Stimulated activated CD4-positive, alpha-beta T cell treated with anti-CD3 and anti-CD28 coated beads, Interleukin-4, amount 100 ng/mL, for 24 hours (primary cell): Measurements from ENCODE around the gene SPINT2.
"Not testable (repeated sequence)": the region's sequence is repeated elsewhere in the genome, so short reads cannot be mapped to it uniquely, and the experiment has no call there.

Experiments used
- DNase-seq: peaks from one replicate; pipeline ENCODE4 v3.0.0-alpha.2; 2020

SPINT2 gene

DNA sequence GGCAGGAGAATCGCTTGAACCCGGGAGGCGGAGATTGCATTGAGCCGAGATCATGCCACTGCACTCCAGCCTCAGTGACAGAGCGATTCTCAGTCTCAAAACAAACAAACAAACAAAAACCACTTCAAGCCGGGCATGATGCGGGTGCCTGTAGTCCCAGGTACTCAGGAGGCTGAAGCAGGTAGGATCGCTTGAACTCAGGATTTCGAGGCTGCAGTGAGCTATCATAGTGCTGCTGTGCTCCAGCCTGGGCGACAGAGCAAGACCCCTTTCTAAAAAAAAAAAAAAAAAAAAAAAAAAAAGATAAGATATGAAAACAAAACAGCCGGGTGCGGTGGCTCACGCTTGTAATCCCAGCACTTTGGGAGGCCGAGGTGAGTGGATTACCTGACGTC, 21.1 kb upstream of the SPINT2 start:
- no peak for DNase-seq

DNA sequence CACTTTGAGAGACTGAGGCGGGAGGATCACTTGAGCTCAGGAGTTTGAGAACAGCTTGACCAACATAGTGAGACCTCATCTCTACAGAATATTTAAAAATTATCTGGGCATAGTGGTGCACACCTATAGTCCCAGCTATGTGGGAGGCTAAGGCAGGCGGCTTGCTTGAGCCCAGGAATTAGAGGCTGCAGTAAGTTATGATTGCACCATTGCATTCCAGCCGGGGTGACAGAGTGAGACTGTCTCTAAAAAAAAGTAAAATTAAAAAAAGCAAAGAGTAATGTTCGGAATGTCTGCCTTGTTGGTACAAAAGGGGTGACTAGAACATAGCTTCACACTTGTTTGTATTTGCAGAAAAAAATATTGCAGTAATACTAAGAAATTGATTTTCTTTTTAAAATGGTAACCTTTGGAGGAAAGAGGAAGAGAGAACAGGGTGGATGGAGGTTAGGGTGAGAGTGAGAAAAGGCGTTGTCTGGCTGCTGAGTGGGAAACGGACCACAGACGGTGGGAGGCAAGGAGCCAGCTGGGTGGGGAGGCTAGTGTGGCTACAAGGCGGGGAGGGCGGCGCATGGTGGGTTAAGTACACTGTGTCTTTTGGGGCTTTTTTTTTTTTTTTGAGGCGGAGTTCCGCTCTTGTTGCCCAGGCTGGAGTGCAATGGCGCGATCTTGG, 18.4 kb upstream of the SPINT2 start:
- DNase-seq = no peak

DNA sequence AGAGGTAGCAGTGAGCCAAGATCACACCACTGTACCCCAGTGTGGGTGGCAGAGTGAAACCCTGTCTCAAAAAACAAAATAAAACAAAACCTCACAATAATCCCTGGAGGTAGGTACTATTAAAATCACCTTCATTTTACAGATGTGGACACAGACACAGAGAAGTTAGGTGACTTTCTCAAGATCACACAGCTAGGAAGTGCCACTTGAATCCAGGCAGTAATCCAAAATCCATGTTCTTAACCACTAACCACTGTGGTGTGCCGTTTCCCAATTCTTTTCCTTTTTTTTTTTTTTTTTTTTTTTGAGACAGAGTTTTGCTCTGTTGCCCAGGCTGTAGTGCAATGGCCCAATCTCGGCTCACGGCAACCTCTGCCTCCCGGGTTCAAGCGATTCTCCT, 17.2 kb upstream of the SPINT2 start:
- no peak for DNase-seq

DNA sequence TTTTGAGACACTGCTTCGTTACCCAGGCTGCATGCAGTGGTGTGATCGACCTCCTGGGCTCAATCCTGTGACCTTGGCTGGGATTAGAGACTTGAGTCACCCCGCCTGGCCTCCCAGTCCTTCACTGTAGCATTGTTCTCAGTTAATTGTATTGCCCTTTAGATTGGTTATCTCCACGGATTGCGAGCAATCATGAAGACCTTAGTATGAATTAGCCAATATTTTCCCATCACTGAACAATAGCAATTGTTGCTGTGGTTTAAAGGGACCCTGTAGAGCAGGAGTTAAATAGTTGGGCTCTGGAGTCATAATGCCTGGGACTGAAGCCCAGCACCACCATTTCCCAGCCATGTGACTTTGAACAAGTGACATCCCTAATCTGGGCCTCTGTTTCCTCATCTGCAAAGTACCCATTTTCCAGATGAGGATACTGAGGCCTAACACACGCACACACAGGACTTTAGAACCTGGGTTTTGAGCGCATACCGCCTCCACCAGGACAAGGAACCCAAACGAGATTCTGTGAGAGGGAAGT, 16.6 kb upstream of the SPINT2 start:
- DNase-seq = no peak

DNA sequence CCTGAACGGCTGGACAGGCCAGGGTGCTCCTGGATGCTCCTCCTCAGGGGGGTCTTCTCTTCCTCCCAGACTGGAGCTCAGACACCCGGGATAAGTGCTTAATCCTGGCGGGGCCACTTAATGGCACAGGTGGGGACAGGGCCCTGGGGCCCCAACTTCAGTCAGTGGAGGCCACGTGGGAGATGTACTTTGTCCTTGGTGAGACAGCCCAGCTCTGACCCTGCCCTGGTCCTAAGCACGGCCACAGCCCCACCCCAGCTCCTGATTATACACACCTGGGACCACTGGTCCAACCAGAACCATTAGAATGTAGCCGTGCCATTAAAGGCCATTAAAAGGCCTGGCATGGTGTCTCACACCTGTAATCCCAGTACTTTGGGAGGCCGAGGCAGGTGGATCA, 16.0 kb upstream of the SPINT2 start:
- no peak for DNase-seq

DNA sequence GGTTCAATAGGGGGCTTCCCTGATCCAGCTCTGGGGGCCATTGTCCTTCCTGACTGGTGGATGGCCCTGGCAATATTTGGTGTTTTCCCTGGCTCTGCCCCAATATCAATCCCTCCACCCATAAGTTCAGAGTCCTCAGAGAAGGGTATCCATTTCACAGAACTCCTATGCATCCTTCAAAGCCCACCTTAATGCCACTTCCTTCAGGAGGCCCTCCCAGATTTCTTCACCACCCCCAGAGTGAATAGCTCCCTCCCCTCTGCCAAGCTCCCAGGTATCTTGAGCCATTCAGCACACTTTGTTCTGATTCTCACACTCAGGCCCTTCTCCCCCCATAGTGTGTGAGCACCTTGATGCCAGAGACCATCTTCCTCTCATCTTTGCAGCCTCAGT, 13.9 kb upstream of the SPINT2 start:
- DNase-seq = no peak

DNA sequence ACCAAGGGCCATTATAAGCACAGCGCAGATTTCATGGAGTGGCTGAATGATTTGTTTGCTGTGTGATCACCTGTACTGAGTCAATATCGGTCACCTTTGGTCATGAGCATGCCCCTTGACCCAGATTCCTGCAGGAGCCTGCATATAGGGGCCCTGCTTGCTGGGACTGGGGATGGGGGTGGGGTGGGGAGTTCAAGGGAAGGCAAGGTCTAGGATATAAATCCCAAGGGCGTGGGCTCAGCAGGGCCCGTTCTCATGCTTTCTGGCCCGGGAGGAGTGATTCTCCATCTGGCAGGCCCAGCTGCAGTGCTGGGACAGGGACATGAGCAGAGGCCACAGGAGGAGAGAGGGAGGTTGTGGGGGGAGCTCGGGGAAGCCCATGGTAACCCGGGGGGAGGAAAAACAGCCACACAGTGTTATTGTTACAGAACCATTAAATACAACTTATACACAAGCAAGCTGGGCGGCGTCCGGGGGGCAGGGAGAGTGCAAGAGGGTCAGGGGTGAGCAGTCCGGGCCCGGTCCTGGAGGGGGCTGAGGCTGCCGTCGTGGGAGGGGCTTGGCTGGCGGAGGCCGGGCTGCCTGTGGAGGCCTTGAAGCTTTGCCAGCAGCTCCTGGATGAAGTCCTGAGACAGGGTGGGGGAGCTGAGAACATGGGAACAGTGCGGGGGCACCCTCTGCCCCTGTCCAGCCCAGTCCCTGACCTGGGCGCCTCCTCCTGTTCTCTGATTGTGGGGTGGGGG, 13.4 kb upstream of the SPINT2 start:
- no peak for DNase-seq

DNA sequence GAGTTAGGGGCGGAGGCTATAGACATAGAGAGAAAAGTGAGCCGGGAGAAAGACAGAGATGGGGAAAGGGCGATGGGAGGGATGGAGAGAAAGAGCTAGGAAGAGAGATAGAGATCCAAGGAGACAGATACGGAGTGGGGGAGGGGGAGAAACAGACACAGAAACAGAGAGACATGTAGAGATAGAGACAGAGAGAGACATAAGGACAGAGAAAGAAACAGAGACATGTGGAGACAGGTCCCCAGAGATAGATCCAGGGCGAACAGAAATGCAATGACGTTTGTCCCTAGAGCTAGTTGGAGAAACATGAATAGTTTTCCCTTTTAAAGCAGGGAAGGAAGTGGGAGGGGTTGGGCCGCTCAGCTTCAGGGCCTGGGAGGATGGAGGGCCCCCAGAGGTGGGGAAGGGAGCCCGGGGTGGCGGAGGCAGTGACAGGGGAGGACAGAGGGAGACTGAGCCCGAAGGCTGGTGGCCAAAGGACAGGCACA, 12.8 kb upstream of the SPINT2 start:
- DNase-seq = no peak

DNA sequence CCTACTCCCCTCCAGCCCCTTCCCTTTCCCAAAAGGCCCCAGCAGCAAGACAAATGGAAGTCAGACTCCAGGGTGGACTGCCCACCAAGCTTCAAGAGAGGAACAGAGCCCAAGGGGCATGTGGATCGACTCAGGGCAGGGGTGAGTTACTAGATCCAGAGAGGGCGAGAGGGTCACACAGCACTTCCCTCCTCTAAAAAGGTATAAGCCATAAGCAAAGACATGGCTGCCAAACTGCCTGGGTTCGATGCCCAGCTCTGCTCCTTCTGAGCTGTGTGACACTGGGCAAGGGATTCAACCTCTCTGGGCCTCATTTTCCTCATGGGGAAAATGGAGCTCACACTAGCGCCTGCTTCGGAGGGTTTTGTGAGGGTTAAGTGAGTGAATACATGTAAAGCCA, 12.0 kb upstream of the SPINT2 start:
- DNase-seq = no peak

DNA sequence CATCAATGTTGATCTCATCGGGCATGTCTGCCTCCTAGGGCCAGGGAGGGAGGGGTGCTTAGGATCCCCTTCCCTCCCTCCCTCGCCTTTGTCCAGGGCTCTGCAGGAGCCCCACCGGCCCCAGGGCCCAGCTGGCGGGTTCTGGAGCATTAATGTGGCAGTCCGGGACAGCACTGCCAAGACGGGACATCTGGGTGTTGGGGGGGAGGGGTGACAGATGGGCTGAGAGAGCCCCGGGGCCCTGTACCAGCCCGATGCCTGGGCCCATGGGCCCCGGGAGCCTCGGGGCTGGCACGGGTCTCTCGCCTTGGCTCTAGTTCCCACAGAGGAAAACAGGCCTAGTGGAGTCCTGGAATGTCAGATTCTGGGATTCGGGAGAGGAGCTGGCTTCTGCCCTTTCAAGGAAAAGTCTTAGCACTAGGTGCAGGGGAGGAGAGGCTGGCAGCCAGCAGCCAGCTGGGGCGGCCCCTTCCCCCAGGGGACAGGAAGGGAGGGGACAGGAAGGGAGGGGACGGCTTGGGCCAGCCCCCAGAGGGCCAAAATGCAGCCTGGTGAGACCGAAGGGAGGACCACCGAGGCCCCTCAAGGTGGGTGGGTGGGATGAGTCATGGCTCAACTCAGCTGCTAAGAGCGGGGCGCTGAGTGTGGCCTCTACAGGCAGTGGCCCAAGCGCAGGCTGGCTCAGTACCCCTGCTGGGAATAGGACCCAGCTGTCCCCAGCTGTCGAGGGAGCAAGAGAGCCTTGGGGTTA, 11.3 kb upstream of the SPINT2 start:
- DNase-seq = no peak

DNA sequence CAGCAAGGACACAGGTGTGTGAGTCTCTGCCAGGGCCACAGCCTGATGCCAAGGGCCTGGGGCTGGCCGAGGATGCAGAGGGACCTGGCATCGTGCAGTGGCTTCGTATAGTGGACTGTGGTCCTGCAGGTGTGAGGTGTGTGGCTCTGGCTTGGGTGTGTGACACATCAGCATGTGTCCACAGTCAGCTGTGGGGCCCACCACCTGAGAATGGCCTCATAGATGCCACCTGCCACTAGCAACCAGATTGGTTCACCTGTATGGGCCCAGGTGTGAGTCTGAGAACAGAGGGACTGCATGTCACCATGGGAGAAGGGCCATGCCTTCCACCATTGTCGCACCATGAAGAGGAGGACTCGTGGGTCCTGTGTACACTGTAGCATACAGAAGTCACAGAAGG, 10.6 kb upstream of the SPINT2 start:
- no peak for DNase-seq

DNA sequence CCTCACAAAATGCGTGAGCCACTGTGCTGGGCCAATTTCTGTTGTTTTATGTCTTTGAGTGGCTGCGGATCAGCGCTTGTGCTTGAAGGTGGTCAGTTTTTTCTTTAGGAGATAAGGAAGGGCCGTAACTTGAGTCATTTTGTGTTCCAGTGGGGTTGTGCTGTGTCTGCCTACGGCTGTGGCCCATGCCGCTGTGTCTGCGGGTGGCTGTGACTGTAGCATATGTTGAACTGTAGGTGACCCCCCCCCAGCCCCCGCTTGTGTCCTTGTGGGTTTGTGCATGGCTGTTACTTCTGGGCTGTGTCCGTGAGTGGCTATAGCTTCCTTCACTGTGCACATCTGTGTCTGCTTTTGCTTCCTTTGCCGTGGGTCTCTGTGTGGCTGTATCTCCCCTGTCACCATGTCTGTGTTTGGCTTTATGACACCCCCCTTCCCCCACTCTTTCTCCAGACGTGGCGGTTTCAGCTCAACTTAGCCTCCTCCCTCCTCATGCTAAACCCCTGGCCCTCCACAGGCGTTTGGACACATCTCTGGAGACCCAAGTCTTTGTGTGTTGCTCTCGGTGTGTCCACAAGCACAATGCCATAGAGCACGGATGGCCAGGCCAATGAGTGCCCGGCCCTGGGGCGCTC, 8.9 kb upstream of the SPINT2 start:
- DNase-seq = no peak

DNA sequence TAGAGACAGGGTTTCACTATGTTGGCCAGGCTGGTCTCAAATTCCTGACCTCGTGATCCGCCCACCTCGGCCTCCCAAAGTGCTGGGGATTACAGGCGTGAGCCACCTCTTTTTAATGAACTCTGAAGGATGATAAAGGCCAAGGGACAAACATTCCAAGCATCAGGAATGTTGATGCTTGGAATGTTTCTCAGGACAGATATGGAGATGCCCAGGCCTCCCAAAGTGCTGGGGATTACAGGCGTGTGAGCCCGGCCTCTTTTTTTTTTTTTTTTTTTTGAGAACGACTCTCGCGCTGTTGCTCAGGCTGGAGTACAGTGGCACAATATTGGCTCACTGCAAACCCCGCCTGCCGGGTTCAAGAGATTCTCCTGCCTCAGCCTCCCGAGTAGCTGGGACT, 2.4 kb upstream of the SPINT2 start:
- not testable (repeated sequence) for DNase-seq

DNA sequence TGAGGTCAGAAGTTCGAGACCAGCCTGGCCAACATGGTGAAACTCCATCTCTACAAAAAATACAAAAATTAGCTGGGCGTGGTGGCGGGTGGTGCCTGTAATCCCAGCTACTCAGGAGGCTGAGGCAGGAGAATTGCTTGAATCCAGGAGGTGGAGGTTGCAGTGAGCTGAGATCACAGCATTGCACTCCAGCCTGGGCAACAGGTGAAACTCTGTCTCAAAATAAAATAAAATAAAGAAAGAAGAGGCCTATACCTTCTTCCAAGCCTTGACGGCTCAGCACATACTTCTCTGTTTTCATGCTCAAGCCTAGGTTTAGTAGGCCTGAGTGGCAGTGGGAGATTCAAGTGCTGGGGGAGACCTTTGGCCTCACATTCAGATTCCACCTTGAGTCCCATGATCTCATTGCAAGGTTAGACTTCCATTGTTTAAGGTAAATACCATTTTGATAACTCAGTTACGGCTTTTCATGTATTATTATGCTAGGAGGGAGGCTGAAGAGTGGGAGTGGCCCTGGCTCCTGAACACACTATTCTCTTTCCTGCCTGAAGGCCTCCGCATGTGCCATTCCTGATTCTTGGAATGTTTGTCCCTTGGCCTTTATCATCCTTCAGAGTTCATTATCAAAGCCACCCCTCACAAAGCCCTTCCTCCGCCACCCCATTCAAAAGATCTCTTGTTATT, 1.6 kb upstream of the SPINT2 start:
- no peak for DNase-seq

DNA sequence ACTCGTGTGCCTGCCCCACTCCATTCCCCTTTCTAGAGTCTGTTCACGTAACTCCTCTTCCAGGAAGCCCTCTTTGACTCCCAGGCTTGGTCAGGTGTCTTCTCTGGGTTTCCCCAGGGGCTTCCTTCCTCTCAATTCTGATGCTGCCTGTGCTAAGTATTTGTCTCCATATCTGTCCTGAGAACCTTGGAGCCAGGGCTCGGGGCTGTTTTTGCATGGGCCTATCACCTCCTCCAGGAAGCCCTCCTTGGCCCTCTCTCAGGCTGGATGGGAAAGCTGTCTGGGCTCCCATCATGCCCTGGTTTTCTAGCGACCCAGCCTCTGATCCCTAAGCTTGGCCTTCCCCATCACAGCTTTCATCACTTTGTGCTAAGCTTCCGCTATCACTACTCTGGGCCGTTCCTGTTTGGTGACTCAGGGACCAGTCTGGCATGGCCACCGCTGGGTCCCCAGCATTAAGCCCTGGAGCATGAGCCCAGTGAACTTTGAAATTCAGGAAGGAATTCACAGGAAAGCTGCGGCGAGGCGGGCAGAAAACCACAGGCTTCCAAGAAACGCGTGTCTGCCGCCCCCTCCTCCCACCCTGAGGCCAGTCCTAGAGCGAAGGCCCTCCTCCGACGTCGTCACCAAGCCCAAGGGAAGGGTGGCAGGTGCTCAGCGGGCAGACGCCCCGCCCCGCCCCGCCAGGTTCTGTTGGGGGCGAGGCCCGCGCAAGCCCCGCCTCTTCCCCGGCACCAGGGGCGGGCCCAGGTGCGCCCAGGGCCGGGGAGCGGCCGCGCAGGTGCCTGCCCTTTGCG, 486 bp upstream of the SPINT2 start:
- DNase-seq = peak; percentile 66

DNA sequence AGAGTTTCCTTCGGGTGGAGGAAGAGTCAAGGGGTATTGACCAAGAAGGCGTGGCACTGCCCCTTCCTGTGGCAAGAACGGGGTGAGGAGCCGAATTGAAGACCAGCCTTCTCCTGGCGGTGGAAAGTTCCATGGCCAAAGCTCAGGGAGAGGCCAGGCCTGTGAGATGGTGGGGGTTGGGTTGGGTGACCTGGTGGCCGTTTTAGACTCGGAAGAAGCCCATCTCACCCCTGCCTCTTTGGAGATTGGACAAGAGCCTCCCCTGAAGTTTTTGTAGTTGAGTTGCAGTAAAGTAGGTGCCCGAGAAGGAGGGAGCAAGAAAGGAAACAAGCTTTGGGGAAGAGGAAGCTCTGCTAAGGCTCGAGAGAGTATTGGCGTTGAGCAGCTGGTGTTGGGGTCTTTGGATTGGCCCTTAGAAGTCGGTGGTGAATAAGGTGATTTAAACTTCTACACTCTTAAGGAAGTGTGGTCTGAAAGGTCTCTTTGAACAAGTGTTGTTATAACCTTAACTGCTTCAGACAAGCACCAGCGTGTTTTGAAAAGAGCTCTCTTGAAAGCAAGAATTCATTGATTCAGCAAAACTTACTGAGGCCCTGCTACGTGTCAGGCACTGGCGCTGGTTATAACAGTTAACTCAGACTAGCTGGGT, 964 bp downstream of the SPINT2 start:
- no peak for DNase-seq

DNA sequence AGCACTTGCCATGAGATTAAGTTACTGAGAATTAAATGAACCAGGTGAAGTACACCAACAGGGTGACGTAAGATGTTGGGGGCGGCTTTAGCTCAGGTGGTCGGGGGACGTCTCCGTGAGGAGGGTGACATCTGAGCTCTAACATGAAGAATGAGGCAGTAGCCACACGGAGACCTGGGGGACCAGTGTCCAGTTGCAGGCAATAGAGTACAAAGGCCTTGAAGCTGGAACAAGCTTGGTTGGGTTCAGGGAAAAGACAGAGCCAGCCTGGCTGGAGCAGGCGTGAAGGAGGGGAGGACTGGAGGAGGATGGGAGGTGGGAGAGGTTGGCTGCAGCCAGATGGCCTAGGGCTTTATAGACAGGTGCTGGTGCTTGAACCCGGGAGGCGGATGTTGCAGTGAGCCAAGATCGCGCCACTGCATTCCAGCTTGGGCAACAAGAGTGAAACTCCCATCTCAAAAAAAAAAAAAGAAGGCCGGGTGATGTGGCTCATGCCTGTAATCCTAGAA, 1.6 kb downstream of the SPINT2 start:
- DNase-seq = no peak

DNA sequence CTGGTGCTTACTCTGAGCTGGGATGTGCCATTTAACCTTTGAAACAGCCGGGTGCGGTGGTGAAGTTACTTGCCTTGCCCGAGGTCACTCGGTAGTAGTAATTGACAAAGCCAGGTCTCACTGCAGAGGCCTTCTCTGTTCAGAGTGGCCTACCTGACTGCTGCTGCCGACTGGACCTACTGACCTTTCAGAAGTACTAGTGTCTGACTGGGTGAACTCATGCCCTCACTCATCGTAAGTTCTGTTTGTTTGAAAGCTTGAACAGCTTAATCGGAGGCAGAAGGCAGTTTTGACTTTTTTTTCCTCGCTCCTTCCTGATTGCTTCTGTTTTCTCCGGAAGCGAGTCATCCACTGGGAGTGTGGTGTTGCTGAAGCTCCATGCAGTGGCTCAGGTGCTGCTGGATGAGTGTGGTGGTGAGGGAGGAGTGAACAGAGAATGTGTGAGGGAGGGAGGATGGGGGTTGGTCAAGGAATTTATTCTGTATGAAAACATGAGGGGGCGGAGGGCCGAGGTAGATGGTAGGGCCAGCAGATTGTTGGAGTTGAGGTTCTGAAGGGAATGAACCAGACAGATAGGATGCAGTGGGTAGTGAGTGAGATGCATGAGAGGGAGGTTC, 2.7 kb downstream of the SPINT2 start:
- no peak for DNase-seq

DNA sequence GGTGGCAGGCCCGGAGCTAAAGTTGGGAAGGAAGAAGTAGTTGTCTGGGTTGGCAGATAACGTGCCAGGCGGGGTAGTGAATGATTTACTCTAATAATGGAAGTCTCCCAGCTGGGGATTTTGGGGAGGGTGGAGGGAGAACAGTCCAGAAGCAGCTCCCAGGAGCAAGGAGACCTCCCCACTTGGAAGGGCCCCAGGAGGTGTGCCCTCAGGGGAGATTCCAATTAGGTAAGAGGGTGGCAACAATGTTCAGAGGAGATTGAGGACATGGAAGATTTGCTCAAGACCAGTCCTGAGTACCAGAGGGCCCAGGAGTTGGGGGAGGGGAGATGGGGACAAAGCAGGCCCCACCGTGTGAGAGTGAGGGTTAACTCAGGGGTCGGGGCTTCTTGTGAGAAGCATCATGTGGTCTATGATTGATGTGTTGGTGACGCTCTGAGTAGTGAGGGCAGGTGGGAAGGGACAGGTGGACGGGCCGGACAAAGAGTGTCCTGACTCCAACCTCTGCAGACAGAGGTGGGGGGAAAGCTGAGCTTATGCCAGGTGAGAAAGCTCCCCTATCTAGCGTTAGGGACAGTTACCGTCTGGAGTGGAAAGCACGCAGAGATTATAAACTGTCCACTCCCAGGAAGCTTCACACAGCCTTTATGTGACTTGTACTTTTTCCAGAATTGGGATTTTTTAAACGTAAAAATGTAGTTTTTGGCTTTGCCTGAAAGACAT, 3.5 kb downstream of the SPINT2 start:
- DNase-seq = no peak

DNA sequence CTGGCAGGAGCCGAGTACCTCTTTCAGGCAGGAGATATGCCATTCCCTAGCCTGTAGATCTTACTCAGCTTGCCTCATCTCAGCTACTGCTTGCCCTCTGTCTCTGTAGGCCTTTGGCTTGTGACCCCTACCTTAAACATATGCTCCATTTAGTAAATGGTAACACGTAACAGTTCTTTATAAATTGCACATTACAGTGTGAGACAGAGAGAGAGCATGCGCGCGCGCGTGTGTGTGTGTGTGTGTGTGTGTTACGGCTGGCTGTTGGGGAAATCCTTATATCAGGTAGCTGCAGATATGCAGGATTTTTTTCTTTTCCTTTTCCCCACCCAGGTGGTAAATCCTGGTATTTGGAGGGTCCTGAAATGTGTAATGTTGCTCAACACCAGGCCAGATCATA, 4.2 kb downstream of the SPINT2 start:
- no peak for DNase-seq
